ENCODE data around the gene POTEH.
"Not testable (repeated sequence)": the region's sequence is repeated elsewhere in the genome, so short reads cannot be mapped to it uniquely, and the experiment has no call there.

POTEH gene

GRCh38 chr22:15738157-15738908 lies 48.5 kb downstream of the POTEH start:
- not testable (repeated sequence) for DNase-seq

GRCh38 chr22:15738909-15739391 lies 49.1 kb downstream of the POTEH start:
- not testable (repeated sequence) for DNase-seq

GRCh38 chr22:15747636-15748323 lies 58.0 kb downstream of the POTEH start:
- not testable (repeated sequence) for DNase-seq

- not testable (repeated sequence) for DNase-seq
Measured at GRCh38 chr22:15749181-15749970, 59.5 kb downstream of the POTEH start.

GRCh38 chr22:15759443-15760097 lies 69.7 kb downstream of the POTEH start:
- DNase-seq: not testable (repeated sequence)

DNA sequence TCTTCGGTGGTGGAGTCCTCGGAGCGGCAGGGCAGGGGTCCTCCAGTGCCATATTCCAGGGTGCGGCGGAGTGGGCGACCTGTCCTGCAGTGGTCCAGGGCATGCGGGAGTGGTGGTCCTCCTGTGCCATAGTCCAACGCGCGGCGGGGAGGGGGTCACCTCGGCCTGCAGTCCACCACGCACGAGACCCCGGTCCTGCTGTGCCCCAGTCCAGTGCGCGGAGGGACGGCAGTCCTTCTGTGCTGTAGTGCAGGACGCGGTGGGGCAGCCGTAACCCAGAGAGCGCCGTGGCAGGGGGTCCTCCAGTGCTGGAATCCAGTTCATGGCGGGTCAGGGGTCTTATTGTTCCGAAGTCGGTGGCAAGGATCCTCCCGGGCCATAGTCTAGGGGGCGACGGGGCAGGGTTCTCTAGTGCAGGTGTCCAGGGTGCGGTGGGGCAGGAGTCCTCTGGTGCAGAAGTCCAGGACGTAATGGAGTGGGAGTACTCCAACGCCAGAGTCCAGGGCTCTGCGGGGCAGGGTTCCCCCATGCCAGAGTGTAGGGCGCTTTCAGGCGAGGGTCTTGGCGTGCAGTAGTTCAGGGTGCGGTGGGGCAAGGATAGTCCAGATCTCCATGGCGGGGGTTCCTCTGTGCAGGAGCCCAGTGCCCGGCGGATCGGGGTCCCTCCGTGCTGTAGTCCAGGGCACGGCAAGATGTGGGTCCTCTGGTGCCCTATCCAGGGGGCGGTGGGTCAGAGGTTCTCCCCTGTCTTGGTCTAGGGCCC lies 70.7 kb downstream of the POTEH start:
- not testable (repeated sequence) for DNase-seq

GRCh38 chr22:15761151-15761777 lies 71.4 kb downstream of the POTEH start:
- not testable (repeated sequence) for DNase-seq

- not testable (repeated sequence) for DNase-seq
Measured at GRCh38 chr22:15763559-15763958, 73.7 kb downstream of the POTEH start.

All from NCI-H187 treated with DMSO at 0.1 percent for 48 hours (cell line).